Measurements from ENCODE around the gene TFR2. TPM values are rescaled to one million over a fixed set of nuclear protein-coding genes. Genes with fewer than 3 reads are reported as not detected.
"Not testable (repeated sequence)": the region's sequence is repeated elsewhere in the genome, so short reads cannot be mapped to it uniquely, and the experiment has no call there.

TFR2 gene
- total RNA-seq, 1 experiment from 2014 or later: 0.12 TPM

DNA sequence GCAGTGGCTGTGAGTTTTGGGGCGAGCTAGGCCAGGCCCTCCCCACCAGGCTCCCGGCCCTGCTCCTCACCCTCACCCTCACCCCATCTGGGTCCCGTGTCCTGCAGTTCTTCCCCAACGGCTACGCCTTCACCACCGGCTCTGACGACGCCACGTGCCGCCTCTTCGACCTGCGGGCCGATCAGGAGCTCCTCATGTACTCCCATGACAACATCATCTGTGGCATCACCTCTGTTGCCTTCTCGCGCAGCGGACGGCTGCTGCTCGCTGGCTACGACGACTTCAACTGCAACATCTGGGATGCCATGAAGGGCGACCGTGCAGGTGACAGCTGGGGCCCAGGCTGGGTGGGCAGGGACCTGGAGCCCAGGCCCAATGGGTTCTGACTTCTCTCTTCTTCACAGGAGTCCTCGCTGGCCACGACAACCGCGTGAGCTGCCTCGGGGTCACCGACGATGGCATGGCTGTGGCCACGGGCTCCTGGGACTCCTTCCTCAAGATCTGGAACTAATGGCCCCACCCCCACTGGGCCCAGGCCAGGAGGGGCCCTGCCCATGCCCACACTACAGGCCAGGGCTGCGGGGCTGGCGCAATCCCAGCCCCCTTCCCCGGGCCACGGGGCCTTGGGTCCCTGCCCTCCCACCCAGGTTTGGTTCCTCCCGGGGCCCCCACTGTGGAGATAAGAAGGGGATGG lies 37.1 kb upstream of the TFR2 start:
- no peak for DNase-seq (ENCODE audit: low read depth)

GRCh38 chr7:100677308-100678267 lies 36.2 kb upstream of the TFR2 start:
- DNase-seq (ENCODE audit: low read depth): no peak

GRCh38 chr7:100676501-100677306 lies 35.4 kb upstream of the TFR2 start:
- DNase-seq (ENCODE audit: low read depth): no peak

- DNase-seq (ENCODE audit: low read depth): peak; percentile 60
Observed at GRCh38 chr7:100675581-100676350, 34.4 kb upstream of the TFR2 start.

DNA sequence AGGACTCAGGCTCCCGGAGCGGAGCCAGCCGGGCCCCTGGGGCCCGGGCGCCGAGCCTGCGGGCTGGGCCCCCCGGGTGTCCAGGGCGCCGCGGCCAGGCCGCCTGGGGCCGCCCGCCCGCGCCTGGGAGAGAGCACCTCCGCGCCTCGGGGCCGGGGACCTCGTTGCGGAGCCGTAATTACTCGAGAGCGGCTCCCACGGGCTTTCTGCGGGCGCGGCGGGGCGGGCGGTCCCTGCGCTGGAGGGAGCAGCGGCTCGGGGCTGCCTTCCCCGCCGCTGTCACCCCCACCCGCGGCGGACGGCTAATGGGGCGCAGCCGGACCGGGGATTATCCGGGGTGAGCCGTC lies 33.7 kb upstream of the TFR2 start:
- peak; percentile 27 for DNase-seq (ENCODE audit: low read depth)

- no peak for DNase-seq (ENCODE audit: low read depth)
Observed at GRCh38 chr7:100674411-100675104, 33.2 kb upstream of the TFR2 start.

GRCh38 chr7:100673942-100674410 lies 32.6 kb upstream of the TFR2 start:
- no peak for DNase-seq (ENCODE audit: low read depth)

DNA sequence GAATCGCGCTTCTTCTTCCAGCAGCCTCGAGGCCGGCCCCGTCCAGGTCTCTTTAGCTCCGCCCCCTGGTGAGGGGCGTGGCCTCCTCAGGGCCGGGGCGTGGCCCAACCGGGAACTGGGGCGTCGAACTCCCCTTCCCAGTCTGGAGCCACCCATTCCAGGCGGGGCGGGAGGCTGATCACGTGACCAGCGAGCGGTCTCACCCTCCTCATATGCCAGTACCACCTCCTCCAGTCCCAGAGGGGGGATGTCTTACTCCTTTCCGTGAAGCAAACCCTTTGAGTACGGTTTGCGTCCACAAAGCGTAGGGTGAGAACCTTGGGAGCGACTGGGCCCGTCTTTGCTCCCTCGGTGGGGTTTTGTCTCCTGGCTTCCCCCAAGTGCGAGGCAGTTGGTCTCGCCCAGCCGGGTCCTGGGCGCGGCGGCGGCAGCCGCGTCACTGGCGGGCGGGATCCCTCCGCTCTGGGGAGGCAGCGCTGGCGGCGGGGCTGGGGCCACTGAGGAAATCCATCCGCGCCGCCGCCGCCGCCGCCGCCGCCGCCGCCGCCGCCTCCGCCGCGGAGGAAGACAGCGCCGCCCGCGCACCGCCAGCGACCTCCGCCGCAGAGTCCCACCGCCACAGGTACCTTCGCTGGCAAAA lies 32.1 kb upstream of the TFR2 start, which contains the start of gene GNB2:
TSS of gene GNB2 (plus strand) at position 439 of the 640 bp plus-strand sequence. CDS start 2,526 bp downstream, outside the sequence.
- DNase-seq (ENCODE audit: low read depth): peak; percentile 99

GRCh38 chr7:100671353-100672327 lies 30.3 kb upstream of the TFR2 start:
- no peak for DNase-seq (ENCODE audit: low read depth)

GRCh38 chr7:100670074-100670473 lies 28.7 kb upstream of the TFR2 start:
- no peak for DNase-seq (ENCODE audit: low read depth)

DNA sequence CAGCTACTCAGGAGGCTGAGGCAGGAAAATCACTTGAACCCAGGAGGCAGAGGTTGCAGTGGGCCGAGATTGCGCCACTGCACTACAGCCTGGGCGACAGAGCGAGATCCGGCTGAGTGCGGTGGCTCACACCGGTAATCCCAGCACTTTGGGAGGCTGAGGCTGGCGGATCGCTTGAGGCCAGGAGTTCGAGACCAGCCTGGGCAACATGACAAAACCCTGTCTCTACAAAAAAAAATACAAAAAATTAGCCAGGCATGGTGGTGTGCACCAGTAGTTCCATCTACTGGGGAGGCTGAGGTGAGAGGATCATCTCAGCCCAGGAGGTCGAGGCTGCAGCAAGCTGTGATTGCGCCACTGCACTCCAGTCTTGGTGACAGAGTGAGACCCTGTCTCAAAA lies 27.8 kb upstream of the TFR2 start:
- not testable (repeated sequence) for DNase-seq (ENCODE audit: low read depth)

DNA sequence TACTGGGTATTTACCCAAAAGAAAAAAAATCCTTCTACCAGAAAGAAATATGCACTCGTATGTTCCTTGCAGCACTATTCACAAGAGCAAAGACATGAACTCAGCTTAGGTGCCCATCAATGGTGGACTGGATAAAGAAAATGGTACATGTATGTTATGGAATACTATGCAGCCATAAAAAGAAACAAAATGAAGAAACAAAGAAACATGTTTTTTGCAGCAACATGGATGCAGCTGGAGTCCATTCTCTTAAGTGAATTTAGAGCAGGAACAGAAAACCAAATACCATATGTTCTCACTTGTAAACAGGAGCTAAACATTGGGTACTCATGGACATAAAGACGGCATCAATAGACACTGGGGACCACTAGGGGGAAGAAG lies 26.7 kb upstream of the TFR2 start:
- DNase-seq (ENCODE audit: low read depth): no peak

DNA sequence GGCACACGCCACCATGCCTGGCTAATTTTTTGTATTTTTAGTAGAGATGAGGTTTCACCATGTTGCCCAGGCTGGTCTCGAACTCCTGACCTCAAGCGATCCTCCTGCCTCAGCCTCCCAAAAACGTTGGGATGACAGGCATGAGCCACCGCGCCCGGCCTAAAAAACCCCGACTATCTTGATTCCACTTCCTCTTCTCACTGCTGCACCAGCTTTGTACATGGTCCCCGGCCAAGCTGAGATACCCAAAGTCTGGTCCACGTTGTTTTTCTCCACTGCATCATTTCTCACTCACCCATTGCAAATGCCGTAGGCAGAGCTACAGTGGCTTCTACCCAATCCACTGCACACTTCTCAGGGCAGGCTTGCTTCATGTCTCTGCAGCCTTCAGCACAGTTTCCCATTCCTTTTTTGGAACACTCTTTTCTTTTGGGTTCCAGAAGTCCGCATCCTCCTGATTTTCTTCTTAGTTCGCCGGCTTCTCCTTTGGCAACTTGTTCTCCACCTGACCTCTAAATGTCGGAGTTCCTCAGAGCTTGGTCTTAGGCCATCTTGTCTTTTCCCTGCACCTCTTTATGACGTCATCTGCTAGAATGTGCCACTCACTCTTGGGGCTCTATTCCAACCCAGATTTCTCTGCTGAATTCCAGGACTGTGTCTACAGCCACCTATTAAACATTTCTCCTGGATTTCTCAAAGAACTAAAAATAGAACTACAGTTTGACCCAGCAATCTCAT lies 26.1 kb upstream of the TFR2 start:
- DNase-seq (ENCODE audit: low read depth): no peak

GRCh38 chr7:100665168-100665726 lies 23.9 kb upstream of the TFR2 start:
- DNase-seq (ENCODE audit: low read depth): no peak

GRCh38 chr7:100662194-100662776 lies 20.9 kb upstream of the TFR2 start:
- DNase-seq (ENCODE audit: low read depth): peak; percentile 26

GRCh38 chr7:100655908-100656674 lies 14.7 kb upstream of the TFR2 start, which contains the start of gene ACTL6B:
Gene ACTL6B, minus strand, starts transcription at chr7:100656448. Its CDS starts 94 bp downstream, at chr7:100656354.
- peak; percentile 57 for DNase-seq (ENCODE audit: low read depth)
